HepG2 (cell line): ENCODE data around the gene HOXD9. TPM values are rescaled to one million over a fixed set of nuclear protein-coding genes. Genes with fewer than 3 reads are reported as not detected.
A peak's percentile ranks its signal among the peaks of the same experiment; 100 is the strongest.

ENCODE experiments used
- ATAC-seq: fragments of 200-7000 bp; cut with Tn5 transposase; 3 replicates; pipeline ENCODE4 v1.9.1; 2020; ENCODE audit warnings: mild to moderate bottlenecking, moderate library complexity
- BruUV-seq: library from RNA; stranded (reverse); fragments of 400-500 nt; replicated peaks from 2 replicates; lab custom pipeline; 2021; lab: Mats Ljungman, UMichigan
- CTCF ChIA-PET: fragments of 300-600 bp; formaldehyde crosslinking; extraction: SDS; loops from one replicate; lab custom pipeline; 2021; ENCODE audit warnings: low total read pairs, inconsistent platforms, low intra/inter-chr PET ratio; lab: Yijun Ruan, JAX
- POLR2A ChIA-PET: fragments of 350-600 bp; sonication (Branson Sonifier 250); formaldehyde crosslinking; loops from one replicate; lab custom pipeline; 2020; ENCODE audit warnings: antibody characterized with exemption, inconsistent platforms; lab: Yijun Ruan, JAX
- DNase-seq: peaks from one replicate; pipeline ENCODE4 v3.0.0-alpha.2; 2015; ENCODE audit warnings: low spot score
- FAIRE-seq: peaks from 3 replicates; lab custom pipeline; 2011; peaks lifted over from hg19 to GRCh38; lab: Jason Lieb, UNC
- H2AFZ ChIP-seq: one replicate; pipeline ENCODE4 v1.6.1; 2011; ENCODE audit warnings: low read length, inconsistent platforms
- H3K27ac ChIP-seq: fragments of 300-600 bp; 3 replicates; pipeline ENCODE4 v1.8.0; 2011; ENCODE audit warnings: mixed run types, mild to moderate bottlenecking, mixed read lengths, low read length, inconsistent platforms; ENCODE audit not compliant: insufficient read depth; ENCODE audit errors: extremely low read length
- H3K27me3 ChIP-seq, 2 experiments: fragments of 200-600 bp in 1 of 2; 2 replicates in 1 of 2; 3 replicates in 1 of 2; pipeline versions ENCODE4 v1.6.0 to v1.8.0; 2011; ENCODE audit warnings: low read length in 2 of 2, mild to moderate bottlenecking in 2 of 2, moderate library complexity in 2 of 2, inconsistent platforms in 1 of 2; ENCODE audit not compliant: insufficient read depth in 2 of 2, control insufficient read depth in 1 of 2
- H3K36me3 ChIP-seq, 2 experiments: fragments of 200-600 bp in 1 of 2; replicated peaks in 1 of 2; 2 replicates in 1 of 2; 3 replicates in 1 of 2; pipeline versions ENCODE4 v1.5.1 to v1.8.0; 2011; ENCODE audit warnings: low read length in 2 of 2, inconsistent platforms in 1 of 2; ENCODE audit not compliant: insufficient read depth in 2 of 2, control insufficient read depth in 1 of 2
- H3K4me1 ChIP-seq: 2 replicates; pipeline ENCODE4 v1.5.1; 2012; ENCODE audit warnings: low read length, inconsistent platforms; ENCODE audit not compliant: insufficient read depth
- H3K4me2 ChIP-seq: 2 replicates; pipeline ENCODE4 v1.6.0; 2011; ENCODE audit warnings: low read depth, low read length, inconsistent platforms
- H3K4me3 ChIP-seq, 3 experiments: fragments of 200-600 bp in 1 of 3; sonication (generic), shearing (Covaris generic) in 1 of 3; replicated peaks in 1 of 3; 2 replicates each; pipeline ENCODE4 v1.5.1; 2011 to 2016; ENCODE audit warnings: low read length in 3 of 3, inconsistent platforms in 2 of 3, low read depth in 2 of 3, mild to moderate bottlenecking in 2 of 3, control low read depth in 1 of 3, mixed read lengths in 1 of 3; ENCODE audit not compliant: insufficient read depth in 1 of 3
- H3K79me2 ChIP-seq: one replicate; pipeline ENCODE4 v1.6.1; 2011; ENCODE audit warnings: low read length, inconsistent platforms; ENCODE audit not compliant: insufficient read depth
- H3K9ac ChIP-seq: 2 replicates; pipeline ENCODE4 v1.6.0; 2011; ENCODE audit warnings: mild to moderate bottlenecking, low read depth, low read length, inconsistent platforms; ENCODE audit not compliant: insufficient read depth
- H3K9me3 ChIP-seq: 2 replicates; pipeline ENCODE4 v1.5.1; 2012; ENCODE audit warnings: mild to moderate bottlenecking, low read length
- H4K20me1 ChIP-seq: 2 replicates; pipeline ENCODE4 v1.6.0; 2011; ENCODE audit warnings: inconsistent platforms, mild to moderate bottlenecking, low read length, moderate library complexity; ENCODE audit not compliant: insufficient read depth
- CBFB ChIP-seq: sonication (generic); formaldehyde crosslinking; IDR thresholded peaks from 2 replicates; pipeline ENCODE4 v1.4.0; 2020; ENCODE audit warnings: missing genetic modification reagents
- DPF2 ChIP-seq: sonication (generic); formaldehyde crosslinking; IDR thresholded peaks from 2 replicates; pipeline ENCODE4 v1.4.0; 2020; ENCODE audit warnings: mild to moderate bottlenecking, low read depth, missing genetic modification reagents, borderline replicate concordance
- ETV6 ChIP-seq: sonication (generic); formaldehyde crosslinking; conservative IDR thresholded peaks from 2 replicates; pipeline ENCODE4 v1.4.0; 2020; ENCODE audit warnings: missing genetic modification reagents
- EZH2 ChIP-seq: conservative IDR thresholded peaks from 2 replicates; pipeline ENCODE4 v1.6.1; 2012; ENCODE audit warnings: mild to moderate bottlenecking, low read depth, low read length, moderate library complexity
- GLI4 ChIP-seq: sonication (generic); formaldehyde crosslinking; IDR thresholded peaks from 2 replicates; pipeline ENCODE4 v1.5.1; 2020; ENCODE audit warnings: missing genetic modification reagents, mild to moderate bottlenecking, moderate library complexity, borderline replicate concordance
- KDM5A ChIP-seq: fragments of 200-600 bp; sonication (generic); IDR thresholded peaks from 2 replicates; pipeline ENCODE4 v1.7.0; 2018; ENCODE audit warnings: antibody characterized with exemption, mild to moderate bottlenecking, low read length, borderline replicate concordance
- KMT2B ChIP-seq: IDR thresholded peaks from 2 replicates; pipeline ENCODE4 v1.6.1; 2016; ENCODE audit warnings: missing genetic modification reagents, missing compliant biosample characterization
- NFRKB ChIP-seq: fragments of 450-650 bp; IDR thresholded peaks from 2 replicates; pipeline ENCODE4 v1.6.1; 2017
- PHF21A ChIP-seq: sonication (generic); formaldehyde crosslinking; IDR thresholded peaks from 2 replicates; pipeline ENCODE4 v1.5.0; 2020; ENCODE audit warnings: mild to moderate bottlenecking, missing genetic modification reagents
- REL ChIP-seq: sonication (generic); formaldehyde crosslinking; conservative IDR thresholded peaks from 2 replicates; pipeline ENCODE4 v1.8.0; 2022; ENCODE audit warnings: mild to moderate bottlenecking, missing genetic modification reagents, moderate library complexity
- REXO4 ChIP-seq: sonication (generic); formaldehyde crosslinking; IDR thresholded peaks from 2 replicates; pipeline ENCODE4 v1.8.0; 2022; ENCODE audit warnings: missing genetic modification reagents, mild to moderate bottlenecking, borderline replicate concordance
- RFX5 ChIP-seq: IDR thresholded peaks from 2 replicates; pipeline ENCODE4 v1.6.1; 2011; ENCODE audit warnings: low read depth, low read length, improper control_type of control experiment
- SAFB2 ChIP-seq: sonication (generic); formaldehyde crosslinking; IDR thresholded peaks from 2 replicates; pipeline ENCODE4 v1.5.1; 2020; ENCODE audit warnings: missing genetic modification reagents, low read depth, mild to moderate bottlenecking, borderline replicate concordance
- SMARCE1 ChIP-seq: fragments of 450-650 bp; IDR thresholded peaks from 2 replicates; pipeline ENCODE4 v1.6.1; 2017; ENCODE audit warnings: borderline replicate concordance
- STAG1 ChIP-seq: sonication (generic); formaldehyde crosslinking; IDR thresholded peaks from 2 replicates; pipeline ENCODE4 v1.4.0; 2020; ENCODE audit warnings: missing genetic modification reagents
- XRCC5 ChIP-seq: fragments of 200-400 bp; formaldehyde crosslinking; optimal IDR thresholded peaks from 2 replicates; pipeline ENCODE3; 2017; ENCODE audit warnings: mild to moderate bottlenecking, low read length
- ZFP36L2 ChIP-seq: sonication (generic); formaldehyde crosslinking; IDR thresholded peaks from 2 replicates; pipeline ENCODE4 v1.4.0; 2020; ENCODE audit warnings: missing genetic modification reagents
- ZNF17 ChIP-seq: sonication (generic); formaldehyde crosslinking; IDR thresholded peaks from 2 replicates; pipeline ENCODE4 v1.5.0; 2020; ENCODE audit warnings: mild to moderate bottlenecking, missing genetic modification reagents
- ZNF180 ChIP-seq: sonication (generic); formaldehyde crosslinking; IDR thresholded peaks from 2 replicates; pipeline ENCODE4 v1.4.0; 2020; ENCODE audit warnings: low read depth, missing genetic modification reagents, borderline replicate concordance
- ZNF232 ChIP-seq: sonication (generic); formaldehyde crosslinking; IDR thresholded peaks from 2 replicates; pipeline ENCODE4 v1.4.0; 2020; ENCODE audit warnings: missing genetic modification reagents, borderline replicate concordance
- ZNF24 ChIP-seq: fragments of 450-650 bp; IDR thresholded peaks from 2 replicates; pipeline ENCODE4 v1.6.1; 2017; ENCODE audit warnings: antibody characterized with exemption, mild to moderate bottlenecking
- ZNF335 ChIP-seq: sonication (generic); formaldehyde crosslinking; IDR thresholded peaks from 2 replicates; pipeline ENCODE4 v1.4.0; 2020; ENCODE audit warnings: missing genetic modification reagents
- ZNF501 ChIP-seq: sonication (generic); formaldehyde crosslinking; IDR thresholded peaks from 2 replicates; pipeline ENCODE4 v1.5.1; 2020; ENCODE audit warnings: mild to moderate bottlenecking, moderate library complexity, missing genetic modification reagents
- ZNF547 ChIP-seq: sonication (generic); formaldehyde crosslinking; IDR thresholded peaks from 2 replicates; pipeline ENCODE4 v1.5.1; 2020; ENCODE audit warnings: mild to moderate bottlenecking, missing genetic modification reagents
- ZNF891 ChIP-seq: sonication (generic); formaldehyde crosslinking; IDR thresholded peaks from 2 replicates; pipeline ENCODE4 v1.5.0; 2020; ENCODE audit warnings: mild to moderate bottlenecking, missing genetic modification reagents
- ZSCAN9 ChIP-seq: IDR thresholded peaks from 2 replicates; pipeline ENCODE4 v1.6.1; 2016; ENCODE audit warnings: borderline replicate concordance
- WGBS: methylation state at CpG from one replicate; pipeline ENCODE4 v1.1.6; 2017; ENCODE audit warnings: low lambda C conversion rate; 5-methylcytosine and 5-hydroxymethylcytosine counted together
- in situ Hi-C: cut with HindIII; loops from 2 replicates; pipeline ENCODE4 v1.10.0; 2017; ENCODE audit warnings: low pct_unique_long_range_greater_than_20kb; ENCODE audit not compliant: extremely low pct_ligation_motif_present
- intact Hi-C: fragments of 100-400 bp; cut with micrococcal nuclease; formaldehyde crosslinking; loops from one replicate; pipeline ENCODE4 v1.10.0; 2022; ENCODE audit not compliant: unreplicated experiment
- polyA plus RNA-seq, 8 experiments: library from polyadenylated mRNA; depleted of rRNA in 3 of 8; stranded (reverse) in 7 of 8; unstranded in 1 of 8; fragments of >200 nt; fragmentation: Illumina TruSeq in 4 of 8; extraction: Trizol in 4 of 8; gene quantifications; 2 replicates each; pipeline versions ENCODE4 v1.2.1 to v1.2.3, GENCODE V29; 2011 to 2016; ENCODE audit warnings: low read depth in 4 of 8, missing spikeins in 1 of 8, mixed read lengths in 1 of 8; ENCODE audit not compliant: insufficient read depth in 1 of 8
- total RNA-seq, 5 experiments: library from RNA; depleted of rRNA; stranded (reverse); fragments of >200 nt; fragmentation: Illumina TruSeq; extraction: Trizol; gene quantifications; 2 replicates each; pipeline ENCODE4 v1.2.3, GENCODE V29; 2016; ENCODE audit warnings: low read depth in 1 of 5

The HOXD9 gene
- total and polyA plus RNA-seq, 2 of the 13 experiments (the other 11 are each of a cell fraction or from before 2014, with no cell fraction given) = not detected

GRCh38 chr2:176117823-176118371, 4.6 kb upstream of the HOXD9 start:
- WGBS = 39% methylated on average over 11 of the region's 11 CpGs
- CTCF ChIA-PET = no interaction called here

GRCh38 chr2:176118601-176119339, 3.7 kb upstream of the HOXD9 start:
- no peaks in the 10 kb centered on the region for H3K79me2 ChIP-seq
- intact Hi-C loops (no loop called here), in situ Hi-C loops (no loop called here)
- no peak overlapping the region; a peak in 1 of 6 replicates for H3K4me3 ChIP-seq
- peaks cover 21 to 98% of the 10 kb centered on the region in 2 experiments for H3K27me3 ChIP-seq
- ATAC-seq = no peak
- peak; percentile 37 for FAIRE-seq
- no peaks in the 10 kb centered on the region for H3K36me3 ChIP-seq
- peak overlapping the region; percentile 44; the same call in 1 of the 2 replicates for H3K4me2 ChIP-seq
- H4K20me1 ChIP-seq = no peaks in the 10 kb centered on the region
- WGBS = 21% methylated on average over 24 of the region's 24 CpGs
- H3K9me3 ChIP-seq = no peaks in the 10 kb centered on the region
- H3K4me1 ChIP-seq = peaks cover 13% of the 10 kb centered on the region
- ChIA-PET CTCF (no interaction called here), POLR2A (no interaction called here)
- H2AFZ ChIP-seq = no peak overlapping the region
- peak; percentile 54 for DNase-seq
- no TSS peak for BruUV-seq
- no peak overlapping the region for H3K9ac ChIP-seq
- H3K27ac ChIP-seq = no peak overlapping the region
- TF ChIP-seq ZNF501 (CRISPR knock-in tag) (no peak), ZFP36L2 (CRISPR knock-in tag) (no peak), STAG1 (CRISPR knock-in tag) (peak; percentile 28; the same call in 1 of the 2 replicates), XRCC5 (no peak), SAFB2 (CRISPR knock-in tag) (no peak), NFRKB (no peak), ZNF547 (no peak), CBFB (no peak), EZH2 (0 out of 2 replicates have a peak, but pooled peaks have one; percentile 35), KMT2B (CRISPR knock-in tag) (no peak), RFX5 (no peak), ZNF232 (CRISPR knock-in tag) (no peak), ZNF180 (CRISPR knock-in tag) (no peak), ZNF335 (CRISPR knock-in tag) (no peak), REXO4 (CRISPR knock-in tag) (no peak), GLI4 (CRISPR knock-in tag) (no peak), ETV6 (CRISPR knock-in tag) (no peak), KDM5A (no peak)

More at GRCh38 chr2:176117823-176118371, 4.6 kb upstream of the HOXD9 start:
- Histone ChIP-seq H2AFZ (no peak overlapping the region), H3K4me3 (no peak overlapping the region), H3K9ac (no peak overlapping the region), H3K9me3 (no peaks in the 10 kb centered on the region), H3K79me2 (no peaks in the 10 kb centered on the region), H3K4me1 (peaks cover 14% of the 10 kb centered on the region), H3K27me3 (peaks cover 18 to 98% of the 10 kb centered on the region in 2 experiments), H3K36me3 (no peaks in the 10 kb centered on the region), H3K27ac (no peak overlapping the region), H3K4me2 (no peak overlapping the region), H4K20me1 (no peaks in the 10 kb centered on the region)
- POLR2A ChIA-PET = no interaction called here
- intact Hi-C loops = no loop called here
- BruUV-seq = no TSS peak
- ATAC-seq (no peak), FAIRE-seq (no peak), DNase-seq (no peak)
- TF ChIP-seq ZNF891 (CRISPR knock-in tag) = no peak
- TF ChIP-seq ZSCAN9 (CRISPR knock-in tag) = no peak
- TF ChIP-seq DPF2 (CRISPR knock-in tag) = no peak
- TF ChIP-seq ZNF17 = no peak
- TF ChIP-seq ZNF24 = no peak
- no peak for TF ChIP-seq REL (CRISPR knock-in tag)
- no peak for TF ChIP-seq PHF21A
- no peak for TF ChIP-seq KMT2B (CRISPR knock-in tag)
- TF ChIP-seq SMARCE1 = no peak
- no peak for TF ChIP-seq ZNF547
- in situ Hi-C loops = no loop called here
